SU-DHL-6 (cell line): ENCODE results near the gene MYRF.

Source experiments
- H2AFZ ChIP-seq: fragments of 200-600 bp; sonication (generic); 2 replicates; pipeline ENCODE4 v1.6.1; 2014; ENCODE audit warnings: low read depth, mild to moderate bottlenecking, moderate library complexity, mixed read lengths, antibody characterized with exemption, low read length; ENCODE audit not compliant: severe bottlenecking
- H3F3A ChIP-seq: fragments of 200-600 bp; shearing (Covaris generic); 2 replicates; pipeline ENCODE4 v1.6.0; 2016; ENCODE audit warnings: antibody characterized with exemption, mild to moderate bottlenecking; ENCODE audit not compliant: insufficient read depth
- H3K27ac ChIP-seq: fragments of 200-600 bp; sonication (generic); 2 replicates; pipeline ENCODE4 v1.5.1; 2016; ENCODE audit warnings: low read depth, mild to moderate bottlenecking, low read length, moderate library complexity, mixed read lengths
- H3K27me3 ChIP-seq: fragments of 200-600 bp; sonication (generic), shearing (Covaris generic); 2 replicates; pipeline ENCODE4 v1.6.0; 2014; ENCODE audit warnings: mild to moderate bottlenecking, low read length
- H3K36me3 ChIP-seq: fragments of 200-600 bp; sonication (generic); 2 replicates; pipeline ENCODE4 v1.6.1; 2014; ENCODE audit warnings: mild to moderate bottlenecking, low read length, mixed read lengths
- H3K4me2 ChIP-seq: fragments of 300-600, 200-600 bp; shearing (Covaris generic), sonication (generic); 2 replicates; pipeline ENCODE4 v1.6.0; 2014; ENCODE audit warnings: low read length, low read depth, mild to moderate bottlenecking; ENCODE audit not compliant: poor library complexity, severe bottlenecking
- H3K4me3 ChIP-seq: fragments of 200-600 bp; sonication (generic); 2 replicates; pipeline ENCODE4 v1.5.1; 2014; ENCODE audit warnings: antibody characterized with exemption, low read length, mild to moderate bottlenecking, mixed read lengths; ENCODE audit not compliant: insufficient read depth, poor library complexity, severe bottlenecking
- H3K79me2 ChIP-seq: fragments of 200-600 bp; sonication (generic); 2 replicates; pipeline ENCODE4 v1.6.1; 2014; ENCODE audit warnings: mild to moderate bottlenecking, low read length, moderate library complexity; ENCODE audit not compliant: insufficient read depth
- H3K9ac ChIP-seq: fragments of 200-600 bp; sonication (generic); 2 replicates; pipeline ENCODE4 v1.7.0; 2014; ENCODE audit warnings: mild to moderate bottlenecking, low read length
- H3K9me2 ChIP-seq: fragments of 200-600 bp; sonication (generic); replicated peaks from 2 replicates; pipeline ENCODE4 v1.6.1; 2014; ENCODE audit warnings: low read length; ENCODE audit not compliant: insufficient read depth
- H3K9me3 ChIP-seq: fragments of 200-600 bp; sonication (generic); 2 replicates; pipeline ENCODE4 v1.6.1; 2014; ENCODE audit warnings: low read length, mixed read lengths; ENCODE audit not compliant: insufficient read depth
- H4K20me1 ChIP-seq: fragments of 200-600 bp; sonication (generic); 2 replicates; pipeline ENCODE4 v1.6.1; 2014; ENCODE audit warnings: low read depth, mild to moderate bottlenecking, antibody characterized with exemption, low read length, moderate library complexity, mixed read lengths
- CTCF ChIP-seq: fragments of 200-600 bp; sonication (generic); IDR thresholded peaks from one replicate; pipeline ENCODE4 v1.5.1; 2017; ENCODE audit warnings: antibody characterized with exemption, mild to moderate bottlenecking, low read length, moderate library complexity; ENCODE audit not compliant: insufficient read depth, poor library complexity, severe bottlenecking
- EZH2phosphoT487 ChIP-seq: fragments of 200-600 bp; sonication (generic), shearing (Covaris generic); conservative IDR thresholded peaks from 2 replicates; pipeline ENCODE4 v1.6.1; 2018; ENCODE audit warnings: mild to moderate bottlenecking, antibody characterized with exemption, low read length, moderate library complexity, mixed read lengths

The MYRF gene

GRCh38 chr11:61816736-61817455 is 64.5 kb downstream of the MYRF start, which contains the start of gene FADS1:
FADS1 (minus strand) TSS chr11:61817003; CDS start chr11:61816929, 74 bp downstream.
- H3K79me2 ChIP-seq, result 0 out of 2 replicates have a peak, but pooled peaks cover 10% of the 10 kb centered on the region
- H3K4me3 ChIP-seq, result peak within 1 kb of the TSS; percentile 64
- H4K20me1 ChIP-seq, result no peaks in the 10 kb centered on the region
- peak within 1 kb of the TSS; percentile 65 for H2AFZ ChIP-seq
- H3K9me2 ChIP-seq, result no peaks in the 10 kb centered on the region
- H3K27ac ChIP-seq, result peak within 1 kb of the TSS; percentile 93
- H3F3A ChIP-seq, result peaks cover 20% of the 10 kb centered on the region
- H3K27me3 ChIP-seq, result no peaks in the 10 kb centered on the region
- no peaks in the 10 kb centered on the region for H3K36me3 ChIP-seq
- peak within 1 kb of the TSS; percentile 73 for H3K9ac ChIP-seq
- H3K9me3 ChIP-seq, result no peaks in the 10 kb centered on the region
- peak; percentile 67 for TF ChIP-seq CTCF
- TF ChIP-seq EZH2phosphoT487, result no peak
- peak within 1 kb of the TSS; percentile 64 for H3K4me2 ChIP-seq

- H3K9ac ChIP-seq, result peak overlapping the region; percentile 73
- H3K4me2 ChIP-seq, result peak overlapping the region; percentile 64
Measured at GRCh38 chr11:61817471-61818202, 65.2 kb downstream of the MYRF start.

GRCh38 chr11:61820174-61820573 is 67.7 kb downstream of the MYRF start:
- no peak for TF ChIP-seq CTCF
- no peak for TF ChIP-seq EZH2phosphoT487
- no peak overlapping the region for H3K4me2 ChIP-seq
- H3K27ac ChIP-seq, result no peak overlapping the region

More at GRCh38 chr11:61817471-61818202, 65.2 kb downstream of the MYRF start:
- Histone ChIP-seq H3K9me3 (no peaks in the 10 kb centered on the region), H3K4me3 (peak overlapping the region; percentile 64), H3F3A (peaks cover 20% of the 10 kb centered on the region), H4K20me1 (no peaks in the 10 kb centered on the region), H3K36me3 (no peaks in the 10 kb centered on the region), H2AFZ (peak overlapping the region; percentile 65), H3K79me2 (0 out of 2 replicates have a peak, but pooled peaks cover 10% of the 10 kb centered on the region), H3K27ac (0 out of 2 replicates have a peak overlapping the region, but pooled peaks have one; percentile 10), H3K9me2 (no peaks in the 10 kb centered on the region), H3K27me3 (no peaks in the 10 kb centered on the region)
- TF ChIP-seq CTCF, result no peak
- TF ChIP-seq EZH2phosphoT487, result no peak

More at GRCh38 chr11:61820174-61820573, 67.7 kb downstream of the MYRF start:
- Histone ChIP-seq H3K27me3 (no peaks in the 10 kb centered on the region), H3K9me3 (no peaks in the 10 kb centered on the region), H3K9me2 (no peaks in the 10 kb centered on the region), H3K4me3 (no peak overlapping the region), H3K36me3 (no peaks in the 10 kb centered on the region), H3K9ac (no peak overlapping the region), H4K20me1 (no peaks in the 10 kb centered on the region), H3K79me2 (0 out of 2 replicates have a peak, but pooled peaks cover 5% of the 10 kb centered on the region), H2AFZ (no peak overlapping the region), H3F3A (peaks cover 14% of the 10 kb centered on the region)
